OCI-LY1 (cell line): Measurements from ENCODE around the gene GRIK3.

Experiments used
- H2AFZ ChIP-seq: fragments of 200-600 bp; sonication (generic), shearing (Covaris generic); 2 replicates; pipeline ENCODE4 v1.6.0; 2014; ENCODE audit warnings: antibody characterized with exemption, mild to moderate bottlenecking, low read length
- H3F3A ChIP-seq: fragments of 200-600 bp; sonication (generic), shearing (Covaris generic); 2 replicates; pipeline ENCODE4 v1.6.0; 2014; ENCODE audit warnings: mild to moderate bottlenecking, antibody characterized with exemption, low read length, moderate library complexity; ENCODE audit not compliant: insufficient read depth
- H3K27ac ChIP-seq: fragments of 200-600 bp; sonication (generic); 2 replicates; pipeline ENCODE4 v1.5.1; 2014; ENCODE audit warnings: low read length, mixed run types, mild to moderate bottlenecking, low read depth; ENCODE audit not compliant: poor library complexity, severe bottlenecking
- H3K27me3 ChIP-seq: fragments of 200-600 bp; sonication (generic); 2 replicates; pipeline ENCODE4 v1.6.0; 2014; ENCODE audit warnings: antibody characterized with exemption, mild to moderate bottlenecking, low read length, moderate library complexity; ENCODE audit not compliant: insufficient read depth
- H3K36me3 ChIP-seq: fragments of 200-600 bp; sonication (generic); 2 replicates; pipeline ENCODE4 v1.6.1; 2014; ENCODE audit warnings: mild to moderate bottlenecking, antibody characterized with exemption, low read length, moderate library complexity, mixed read lengths; ENCODE audit not compliant: insufficient read depth
- H3K4me1 ChIP-seq: fragments of 200-600 bp; sonication (generic); 2 replicates; pipeline ENCODE4 v1.5.1; 2014; ENCODE audit warnings: mild to moderate bottlenecking, low read length, moderate library complexity; ENCODE audit not compliant: insufficient read depth, severe bottlenecking
- H3K4me2 ChIP-seq: fragments of 200-600 bp; sonication (generic), shearing (Covaris generic); 2 replicates; pipeline ENCODE4 v1.6.1; 2014; ENCODE audit warnings: low read length
- H3K4me3 ChIP-seq: fragments of 200-600 bp; sonication (generic); 2 replicates; pipeline ENCODE4 v1.5.1; 2014; ENCODE audit warnings: low read length, low read depth, mild to moderate bottlenecking, mixed read lengths; ENCODE audit not compliant: poor library complexity, severe bottlenecking
- H3K79me2 ChIP-seq: fragments of 200-600 bp; shearing (Covaris generic); 2 replicates; pipeline ENCODE4 v1.6.1; 2016; ENCODE audit warnings: mixed run types, low read length, mixed read lengths; ENCODE audit not compliant: insufficient read depth
- H3K9ac ChIP-seq: fragments of 200-600 bp; sonication (generic), shearing (Covaris generic); 2 replicates; pipeline ENCODE4 v1.6.1; 2014; ENCODE audit warnings: mild to moderate bottlenecking, low read length, mixed read lengths
- H3K9me2 ChIP-seq: fragments of 200-600 bp; sonication (generic), shearing (Covaris generic); 2 replicates; pipeline ENCODE4 v1.6.1; 2014; ENCODE audit warnings: low read depth, mild to moderate bottlenecking, low read length, mixed read lengths
- H3K9me3 ChIP-seq: fragments of 200-600 bp; shearing (Covaris generic); 2 replicates; pipeline ENCODE4 v1.6.1; 2014; ENCODE audit warnings: low read length, mixed read lengths
- H4K20me1 ChIP-seq: fragments of 200-600 bp; sonication (generic), shearing (Covaris generic); 2 replicates; pipeline ENCODE4 v1.6.0; 2016; ENCODE audit warnings: mild to moderate bottlenecking, low read length; ENCODE audit not compliant: insufficient read depth
- EZH2 ChIP-seq: fragments of 200-600 bp; sonication (generic), shearing (Covaris generic); IDR thresholded peaks from 2 replicates; pipeline ENCODE4 v1.8.0; 2017; ENCODE audit warnings: borderline replicate concordance, mixed run types, mild to moderate bottlenecking, antibody characterized with exemption, low read length, moderate library complexity, mixed read lengths
- TF ChIP-seq, protein P1 (sequence below): fragments of 200-600 bp; sonication (generic), shearing (Covaris generic); IDR thresholded peaks from 2 replicates; pipeline ENCODE4 v1.5.1; 2017; ENCODE audit warnings: mild to moderate bottlenecking, antibody characterized with exemption, low read length, moderate library complexity, mixed read lengths

Gene GRIK3

DNA sequence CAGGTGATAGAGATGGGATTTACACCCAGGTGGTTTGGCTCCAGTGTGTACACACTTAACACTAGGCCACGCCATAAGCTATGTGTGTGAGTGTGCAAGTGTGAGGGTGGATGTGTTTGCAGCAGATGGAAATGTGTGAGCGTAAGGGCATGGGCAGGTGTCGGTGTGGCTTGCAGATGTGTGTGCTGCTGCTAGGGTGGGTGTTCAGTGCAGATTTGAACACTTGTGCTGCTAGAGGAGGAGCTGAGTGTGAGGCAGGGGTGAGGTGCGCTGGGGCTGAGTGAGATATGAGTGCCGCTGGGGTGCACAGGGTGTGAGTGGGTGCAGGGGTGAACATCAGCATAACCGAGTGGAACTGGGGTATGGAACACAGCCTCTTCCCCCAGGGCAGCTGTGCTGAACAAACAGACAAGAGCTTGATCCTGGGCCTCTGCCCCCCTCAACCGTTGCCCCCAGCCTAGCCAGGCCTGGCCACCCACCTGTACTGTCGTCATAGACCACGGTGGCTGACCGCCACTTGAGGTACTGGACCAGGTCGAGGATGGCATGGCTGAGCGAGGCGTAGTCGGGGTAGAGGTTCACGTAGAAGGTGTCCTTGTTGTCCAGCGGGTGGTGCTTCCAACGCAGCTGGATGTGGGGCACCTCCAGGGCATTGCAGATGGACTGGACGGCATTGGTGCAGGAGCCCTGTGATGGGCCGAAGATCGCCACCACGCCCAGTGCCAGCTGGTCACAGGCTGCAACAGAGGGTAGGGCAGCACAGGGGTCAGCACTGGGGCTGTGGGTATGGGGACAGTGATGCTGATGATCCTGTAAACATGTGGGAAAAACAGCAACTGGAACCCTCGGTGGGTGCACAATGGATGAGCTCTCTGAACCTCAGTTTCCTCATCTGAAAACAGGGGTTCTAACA, 153.9 kb downstream of the GRIK3 start:
- Histone ChIP-seq H2AFZ (no peak overlapping the region), H3K27me3 (no peaks in the 10 kb centered on the region), H3K79me2 (no peaks in the 10 kb centered on the region), H4K20me1 (no peaks in the 10 kb centered on the region), H3K4me3 (no peak overlapping the region), H3K4me1 (no peaks in the 10 kb centered on the region), H3K36me3 (no peaks in the 10 kb centered on the region), H3K9ac (no peak overlapping the region), H3K9me3 (no peaks in the 10 kb centered on the region), H3K4me2 (no peak overlapping the region), H3F3A (no peaks in the 10 kb centered on the region), H3K9me2 (no peaks in the 10 kb centered on the region), H3K27ac (no peak overlapping the region)
- TF ChIP-seq, protein P1, sequence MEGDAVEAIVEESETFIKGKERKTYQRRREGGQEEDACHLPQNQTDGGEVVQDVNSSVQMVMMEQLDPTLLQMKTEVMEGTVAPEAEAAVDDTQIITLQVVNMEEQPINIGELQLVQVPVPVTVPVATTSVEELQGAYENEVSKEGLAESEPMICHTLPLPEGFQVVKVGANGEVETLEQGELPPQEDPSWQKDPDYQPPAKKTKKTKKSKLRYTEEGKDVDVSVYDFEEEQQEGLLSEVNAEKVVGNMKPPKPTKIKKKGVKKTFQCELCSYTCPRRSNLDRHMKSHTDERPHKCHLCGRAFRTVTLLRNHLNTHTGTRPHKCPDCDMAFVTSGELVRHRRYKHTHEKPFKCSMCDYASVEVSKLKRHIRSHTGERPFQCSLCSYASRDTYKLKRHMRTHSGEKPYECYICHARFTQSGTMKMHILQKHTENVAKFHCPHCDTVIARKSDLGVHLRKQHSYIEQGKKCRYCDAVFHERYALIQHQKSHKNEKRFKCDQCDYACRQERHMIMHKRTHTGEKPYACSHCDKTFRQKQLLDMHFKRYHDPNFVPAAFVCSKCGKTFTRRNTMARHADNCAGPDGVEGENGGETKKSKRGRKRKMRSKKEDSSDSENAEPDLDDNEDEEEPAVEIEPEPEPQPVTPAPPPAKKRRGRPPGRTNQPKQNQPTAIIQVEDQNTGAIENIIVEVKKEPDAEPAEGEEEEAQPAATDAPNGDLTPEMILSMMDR = no peak
- TF ChIP-seq EZH2 = no peak

GRCh38 chr1:36879613-36880012, 154.7 kb downstream of the GRIK3 start:
- Histone ChIP-seq H3K9ac (no peak overlapping the region), H3F3A (no peaks in the 10 kb centered on the region), H3K9me3 (no peaks in the 10 kb centered on the region), H3K27ac (no peak overlapping the region), H3K79me2 (no peaks in the 10 kb centered on the region), H3K4me2 (no peak overlapping the region), H4K20me1 (no peaks in the 10 kb centered on the region), H3K4me3 (no peak overlapping the region), H3K36me3 (no peaks in the 10 kb centered on the region), H3K27me3 (no peaks in the 10 kb centered on the region), H3K4me1 (no peaks in the 10 kb centered on the region), H3K9me2 (no peaks in the 10 kb centered on the region), H2AFZ (no peak overlapping the region)
- TF ChIP-seq, protein P1 = no peak
- TF ChIP-seq EZH2 = no peak

- Histone ChIP-seq H3K9ac (no peak overlapping the region), H3K79me2 (no peaks in the 10 kb centered on the region), H3K27me3 (no peaks in the 10 kb centered on the region), H3K9me2 (no peaks in the 10 kb centered on the region), H3K36me3 (no peaks in the 10 kb centered on the region), H3F3A (no peaks in the 10 kb centered on the region), H3K9me3 (no peaks in the 10 kb centered on the region), H3K4me1 (no peaks in the 10 kb centered on the region), H2AFZ (no peak overlapping the region), H3K27ac (no peak overlapping the region), H3K4me3 (no peak overlapping the region), H4K20me1 (no peaks in the 10 kb centered on the region), H3K4me2 (no peak overlapping the region)
- TF ChIP-seq EZH2 = no peak
- TF ChIP-seq, protein P1 = no peak
Measured at GRCh38 chr1:36876990-36877389, 157.3 kb downstream of the GRIK3 start.
